IPS DF 4.7 (cell line): ENCODE results near the gene CCDC12.
"Not testable (repeated sequence)": the region's sequence is repeated elsewhere in the genome, so short reads cannot be mapped to it uniquely, and the experiment has no call there.

ENCODE experiments used
- DNase-seq: peaks from one replicate; pipeline ENCODE4 v3.0.0-alpha.2; 2013; ENCODE audit warnings: low spot score; ENCODE audit errors: extremely low read depth

The CCDC12 gene

GRCh38 chr3:46924921-46925584 lies 51.5 kb downstream of the CCDC12 start:
- no peak for DNase-seq

- no peak for DNase-seq
These were observed 52.8 kb downstream of the CCDC12 start for GRCh38 chr3:46923559-46924350.

GRCh38 chr3:46922871-46923558 lies 53.5 kb downstream of the CCDC12 start:
- no peak for DNase-seq

GRCh38 chr3:46922426-46922825 lies 54.1 kb downstream of the CCDC12 start:
- DNase-seq = no peak

DNA sequence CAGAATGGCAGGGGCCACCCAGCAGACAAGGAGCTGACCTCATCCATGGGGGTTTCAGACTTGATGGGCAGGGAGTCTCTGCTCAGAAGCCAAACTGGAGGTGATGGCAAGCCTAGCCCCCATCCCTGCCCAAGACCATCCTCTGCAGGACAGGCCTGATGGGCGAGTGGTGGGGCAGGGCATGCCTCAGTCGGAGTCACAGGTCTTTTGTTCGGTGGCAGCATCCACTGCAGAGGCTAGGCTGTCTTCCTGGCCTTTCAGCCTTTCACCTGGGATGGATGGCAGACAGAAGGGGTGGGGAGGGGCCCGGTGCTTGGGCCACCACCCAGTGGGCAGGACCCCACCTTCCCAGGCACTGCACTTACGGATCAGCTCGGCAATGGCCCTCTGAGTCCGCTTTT lies 54.7 kb downstream of the CCDC12 start:
- DNase-seq = no peak

DNA sequence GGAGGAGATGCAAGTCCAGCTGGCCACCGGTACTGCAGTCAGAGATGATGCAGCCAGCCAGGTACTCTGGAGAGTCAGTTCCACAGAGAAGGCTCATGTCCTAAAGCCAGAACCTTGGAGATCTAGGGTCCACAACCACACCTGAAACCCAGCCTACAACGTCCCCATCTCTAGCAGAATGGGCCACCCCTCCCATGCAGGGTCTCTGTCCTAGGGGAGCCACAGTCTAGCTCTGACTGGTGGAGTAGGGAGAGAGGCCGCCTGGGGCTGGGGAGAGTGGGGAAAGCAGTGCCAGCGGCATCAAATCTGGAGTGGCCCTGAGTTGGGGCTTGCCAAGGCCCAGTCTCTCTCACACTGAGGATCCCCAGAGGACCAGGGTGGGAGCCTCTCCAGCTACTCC lies 55.5 kb downstream of the CCDC12 start:
- no peak for DNase-seq

GRCh38 chr3:46918634-46919033 lies 57.9 kb downstream of the CCDC12 start:
- DNase-seq = no peak

DNA sequence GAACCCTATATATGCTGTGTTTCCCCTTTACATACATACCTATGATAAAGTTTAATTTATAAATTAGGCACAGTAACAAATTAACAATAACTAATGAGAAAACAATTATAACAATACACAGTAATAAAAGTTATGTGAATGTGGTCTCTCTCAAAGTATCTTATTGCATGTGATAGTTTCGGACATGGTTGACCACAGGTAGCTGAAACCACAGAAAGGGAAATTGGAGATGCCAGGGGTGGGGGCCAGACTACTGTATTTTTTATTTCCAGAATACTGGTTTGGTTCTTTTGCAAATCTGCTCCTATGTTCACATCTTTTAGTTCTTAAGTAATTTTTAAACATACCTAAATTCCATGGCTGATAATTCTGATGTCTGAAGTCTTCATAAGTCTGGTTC lies 58.3 kb downstream of the CCDC12 start:
- no peak for DNase-seq

GRCh38 chr3:46917257-46917656 lies 59.3 kb downstream of the CCDC12 start:
- DNase-seq = no peak

DNA sequence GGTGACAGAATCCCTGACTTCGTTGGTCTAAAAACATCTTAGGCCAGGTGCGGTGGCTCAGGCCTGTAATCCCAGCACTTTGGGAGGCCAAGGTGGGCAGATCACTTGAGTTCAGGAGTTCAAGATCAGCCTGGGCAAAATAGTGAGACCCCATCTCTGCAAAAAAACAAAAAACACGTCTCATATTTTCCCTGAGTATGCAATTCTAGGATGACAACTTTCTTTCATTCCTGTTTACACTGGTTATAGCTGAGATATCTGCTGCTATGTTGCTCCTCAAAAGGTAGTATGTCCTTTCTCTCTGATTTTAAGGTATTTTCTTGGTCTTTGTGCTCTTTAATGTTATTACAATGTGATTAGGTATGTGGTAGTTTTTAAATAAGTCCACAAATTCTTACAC lies 59.7 kb downstream of the CCDC12 start:
- DNase-seq = no peak

GRCh38 chr3:46916278-46916677 lies 60.3 kb downstream of the CCDC12 start:
- DNase-seq = no peak

GRCh38 chr3:46915297-46915822 lies 61.2 kb downstream of the CCDC12 start:
- DNase-seq = no peak

DNA sequence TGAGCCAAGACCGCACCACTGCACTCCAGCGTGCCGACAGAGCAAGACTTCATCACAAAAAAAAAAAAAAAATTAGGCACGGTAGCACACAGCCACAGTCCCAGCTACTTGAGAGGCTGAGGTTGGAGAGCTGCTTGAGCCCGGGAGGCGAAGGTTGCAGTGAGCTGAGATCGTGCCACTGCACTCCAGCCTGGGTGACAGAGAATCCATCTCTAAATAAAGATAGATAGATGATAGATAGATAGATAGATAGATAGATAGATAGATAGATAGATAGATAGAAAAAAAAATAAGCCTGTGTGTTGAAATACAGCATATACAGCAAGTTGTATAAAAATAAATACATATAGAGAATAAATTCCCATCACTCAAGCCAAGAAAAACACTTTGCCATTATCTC lies 61.7 kb downstream of the CCDC12 start:
- no peak for DNase-seq

DNA sequence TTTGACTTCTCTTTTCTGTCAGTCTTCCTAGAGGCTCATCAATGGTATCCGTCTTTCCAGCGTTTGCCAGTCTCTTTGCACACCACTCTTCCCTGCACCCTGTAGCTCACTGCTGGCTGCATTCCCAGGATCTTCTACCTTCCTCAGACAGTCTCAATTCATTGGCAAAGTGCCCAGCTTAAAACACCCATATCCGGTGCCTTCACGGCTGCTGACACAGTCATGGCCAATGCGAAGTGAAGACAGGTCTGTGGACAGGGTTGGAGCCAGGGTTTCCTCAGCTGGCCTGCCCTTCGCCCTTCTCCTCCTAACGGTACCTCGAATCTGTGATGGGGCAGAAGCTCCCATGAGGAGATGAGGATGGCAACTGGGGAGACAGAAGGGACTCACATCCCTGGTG lies 62.9 kb downstream of the CCDC12 start:
- no peak for DNase-seq

DNA sequence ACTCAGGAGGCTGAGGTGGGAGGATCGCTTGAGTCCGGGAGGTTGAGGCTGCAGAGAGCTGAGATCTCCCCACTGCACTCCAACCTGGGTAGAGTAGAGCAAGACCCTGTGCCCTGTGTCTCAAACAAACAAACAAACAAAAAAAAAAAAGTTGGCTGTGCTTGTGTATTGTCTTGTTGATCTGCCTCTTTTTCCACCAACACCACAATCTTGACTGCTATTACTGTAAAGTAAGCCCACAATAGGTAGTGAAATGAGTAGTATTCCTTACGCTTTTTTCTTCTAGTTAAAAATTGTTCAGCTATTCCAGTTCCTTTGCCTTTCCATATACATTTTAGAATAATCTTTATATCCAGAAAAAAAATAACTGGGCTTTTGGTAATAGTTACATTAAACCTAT lies 63.6 kb downstream of the CCDC12 start:
- DNase-seq = no peak

DNA sequence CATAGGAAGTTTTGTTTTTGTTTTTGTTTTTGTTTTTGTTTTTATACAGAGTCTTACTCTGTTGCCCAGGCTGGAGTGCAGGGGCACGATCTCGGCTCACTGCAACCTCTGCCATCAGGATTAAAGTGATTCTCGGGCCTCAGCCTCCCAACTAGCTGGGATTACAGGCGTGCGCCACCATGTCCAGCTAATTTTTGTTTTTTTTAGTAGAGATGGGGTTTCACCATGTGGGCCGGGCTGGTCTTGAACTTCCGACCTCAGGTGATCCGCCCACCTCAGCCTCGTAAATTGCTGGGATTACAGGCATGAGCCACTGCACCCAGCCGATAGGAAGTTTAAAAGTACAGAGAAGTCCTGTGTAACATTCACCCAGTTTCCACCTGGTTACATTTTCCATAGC lies 65.6 kb downstream of the CCDC12 start:
- not testable (repeated sequence) for DNase-seq

DNA sequence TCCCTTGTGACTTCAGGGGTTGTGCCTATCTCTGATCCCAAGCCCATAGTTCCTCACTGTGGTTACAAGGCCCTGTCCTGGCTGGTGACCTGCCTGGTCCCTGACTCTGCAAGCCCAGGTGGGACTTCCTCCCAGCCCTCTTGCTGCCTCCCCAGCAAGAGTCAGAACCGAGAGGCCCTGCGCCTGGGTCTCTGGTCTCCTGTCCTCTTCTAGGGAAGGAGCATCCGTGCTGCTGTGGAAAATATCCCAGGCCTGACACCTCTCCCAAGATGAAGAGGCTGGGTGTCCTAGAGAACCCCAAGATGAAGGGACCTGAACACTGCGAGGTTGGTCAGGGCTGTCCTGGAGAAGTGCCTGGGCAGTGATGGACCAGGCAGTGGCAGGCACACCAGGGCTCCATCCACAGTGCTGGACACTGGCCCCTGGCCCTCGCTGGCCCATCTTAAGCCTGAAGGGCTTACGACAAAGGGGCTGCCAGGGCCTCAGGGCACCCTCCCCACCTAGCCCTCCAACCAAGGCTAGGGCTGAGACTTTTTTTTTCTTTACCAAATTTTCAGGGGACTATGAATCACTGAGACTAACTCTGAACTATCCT lies 66.3 kb downstream of the CCDC12 start:
- no peak for DNase-seq

GRCh38 chr3:46909535-46910161 lies 66.9 kb downstream of the CCDC12 start:
- DNase-seq = no peak

GRCh38 chr3:46908986-46909534 lies 67.5 kb downstream of the CCDC12 start:
- no peak for DNase-seq

DNA sequence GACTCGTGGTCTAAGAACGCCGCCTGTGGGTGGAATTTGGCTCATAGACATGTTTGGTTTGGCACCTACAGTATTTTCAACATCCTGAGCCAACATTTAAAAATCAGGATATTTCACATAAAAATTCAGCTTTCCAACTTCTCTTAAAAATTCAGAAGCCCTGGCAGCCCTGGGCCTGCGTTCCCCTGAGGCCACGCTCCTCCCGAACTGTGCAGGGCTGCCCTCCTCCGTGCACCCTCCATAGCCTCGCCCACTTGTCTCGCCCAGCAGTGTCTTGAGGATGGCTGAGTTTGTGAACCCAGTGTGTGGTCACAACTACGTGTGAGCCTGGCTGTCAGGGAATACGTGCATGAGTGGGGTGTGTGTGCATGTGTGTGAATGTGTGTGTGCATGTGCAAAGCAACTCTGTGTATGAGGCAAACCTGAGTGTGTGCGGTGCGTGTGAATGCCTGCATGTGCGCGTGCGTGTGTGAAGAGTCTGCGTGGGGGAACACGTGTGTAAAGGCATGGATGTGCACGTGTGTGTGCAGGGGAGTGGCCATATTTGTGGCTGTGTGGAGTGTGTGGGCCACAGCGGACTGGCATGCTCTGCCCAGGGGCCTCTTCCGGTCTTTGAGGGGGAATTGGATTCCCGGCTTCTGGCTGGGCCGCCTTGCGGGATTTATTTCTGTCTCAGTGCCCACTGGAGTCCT lies 68.1 kb downstream of the CCDC12 start:
- no peak for DNase-seq

DNA sequence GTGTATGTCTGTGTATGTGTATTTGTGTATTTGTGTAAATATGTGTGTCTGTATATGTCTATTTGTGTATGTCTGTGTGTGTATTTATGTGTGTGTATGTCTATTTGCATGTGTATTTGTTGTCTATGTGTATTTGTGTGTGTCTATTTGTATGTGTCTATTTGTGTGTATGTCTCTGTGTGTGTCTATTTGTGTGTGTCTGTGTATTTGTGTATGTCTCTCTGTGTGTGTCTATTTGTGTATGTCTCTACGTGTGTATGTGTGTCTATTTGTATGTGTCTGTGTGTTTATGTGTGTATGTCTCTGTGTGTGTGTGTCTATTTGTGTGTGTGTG lies 68.6 kb downstream of the CCDC12 start:
- DNase-seq = no peak
